ENCODE data around the gene CDC5L. TPM values are rescaled to one million over a fixed set of nuclear protein-coding genes. Genes with fewer than 3 reads are reported as not detected.

Gene CDC5L
- total RNA-seq, 1 donor from 2014 or later, result 19.0 TPM

DNA sequence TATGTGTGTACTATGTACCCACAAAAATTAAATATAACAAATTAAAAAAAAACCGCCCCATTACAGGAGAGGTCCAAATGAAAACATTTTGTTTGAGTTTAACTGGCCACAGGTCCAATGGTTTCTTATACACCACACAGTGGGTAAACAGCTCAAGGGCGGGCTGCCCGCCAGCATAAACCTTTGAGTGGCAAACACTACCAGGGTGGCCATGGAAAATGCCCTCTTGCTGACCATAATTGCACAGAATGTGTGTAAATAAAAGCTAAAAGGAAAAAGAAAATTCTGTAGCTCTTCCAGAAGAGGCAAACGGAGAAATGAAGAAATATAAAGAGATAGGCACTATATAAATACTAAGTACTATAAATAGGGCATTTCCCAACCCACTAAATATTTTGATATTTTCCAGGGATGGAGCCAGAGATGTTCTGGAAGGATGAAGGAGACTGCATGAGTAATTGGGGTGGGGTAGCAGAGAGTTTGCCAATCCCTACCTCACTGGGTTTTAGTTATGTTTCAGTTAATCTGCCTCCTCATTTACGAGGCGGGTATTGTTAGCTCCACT, 1.1 kb upstream of the CDC5L start:
- peaks cover 39% of the 10 kb centered on the region for H3K4me1 Mint-ChIP-seq (ENCODE audit: low read depth)
- peak overlapping the region; percentile 99 for H3K27ac Mint-ChIP-seq (ENCODE audit: unreplicated experiment)
- peak overlapping the region; percentile 97 for H3K4me3 Mint-ChIP-seq (ENCODE audit: unreplicated experiment)
- no peak for DNase-seq (ENCODE audit: low spot score)
- no peaks in the 10 kb centered on the region for H3K9me3 Mint-ChIP-seq (ENCODE audit: low read depth)
- TF ChIP-seq, protein P1, sequence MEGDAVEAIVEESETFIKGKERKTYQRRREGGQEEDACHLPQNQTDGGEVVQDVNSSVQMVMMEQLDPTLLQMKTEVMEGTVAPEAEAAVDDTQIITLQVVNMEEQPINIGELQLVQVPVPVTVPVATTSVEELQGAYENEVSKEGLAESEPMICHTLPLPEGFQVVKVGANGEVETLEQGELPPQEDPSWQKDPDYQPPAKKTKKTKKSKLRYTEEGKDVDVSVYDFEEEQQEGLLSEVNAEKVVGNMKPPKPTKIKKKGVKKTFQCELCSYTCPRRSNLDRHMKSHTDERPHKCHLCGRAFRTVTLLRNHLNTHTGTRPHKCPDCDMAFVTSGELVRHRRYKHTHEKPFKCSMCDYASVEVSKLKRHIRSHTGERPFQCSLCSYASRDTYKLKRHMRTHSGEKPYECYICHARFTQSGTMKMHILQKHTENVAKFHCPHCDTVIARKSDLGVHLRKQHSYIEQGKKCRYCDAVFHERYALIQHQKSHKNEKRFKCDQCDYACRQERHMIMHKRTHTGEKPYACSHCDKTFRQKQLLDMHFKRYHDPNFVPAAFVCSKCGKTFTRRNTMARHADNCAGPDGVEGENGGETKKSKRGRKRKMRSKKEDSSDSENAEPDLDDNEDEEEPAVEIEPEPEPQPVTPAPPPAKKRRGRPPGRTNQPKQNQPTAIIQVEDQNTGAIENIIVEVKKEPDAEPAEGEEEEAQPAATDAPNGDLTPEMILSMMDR (IDR thresholded peaks at IDR 0.05), result no peak
- peaks cover 2% of the 10 kb centered on the region for H3K36me3 Mint-ChIP-seq (ENCODE audit: low read depth)
- no peaks in the 10 kb centered on the region for H3K27me3 Mint-ChIP-seq (ENCODE audit: low read depth)

DNA sequence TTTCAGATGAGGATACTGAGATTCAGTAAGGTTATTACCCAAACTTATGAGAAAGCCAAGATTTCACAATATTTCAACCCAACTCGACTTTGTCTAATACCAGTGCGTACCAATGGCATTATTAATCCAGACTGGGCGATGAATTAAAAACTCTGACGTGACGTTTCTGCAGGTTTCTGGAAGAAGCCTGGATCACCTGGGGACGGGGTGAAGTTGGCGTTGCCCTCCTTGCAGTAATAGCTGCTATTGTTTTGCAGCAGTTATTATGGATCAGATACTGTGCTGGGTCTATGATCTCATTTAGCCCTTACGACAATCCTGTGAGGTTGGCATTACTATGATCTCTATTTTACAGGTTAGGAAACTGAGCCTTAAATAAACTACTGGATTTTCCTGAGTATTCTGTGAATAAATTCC, 569 bp upstream of the CDC5L start:
- Mint-ChIP-seq H3K27ac (ENCODE audit: unreplicated experiment) (peak overlapping the region; percentile 99), H3K36me3 (ENCODE audit: low read depth) (peaks cover 2% of the 10 kb centered on the region), H3K27me3 (ENCODE audit: low read depth) (no peaks in the 10 kb centered on the region), H3K9me3 (ENCODE audit: low read depth) (no peaks in the 10 kb centered on the region), H3K4me3 (ENCODE audit: unreplicated experiment) (peak overlapping the region; percentile 97), H3K4me1 (ENCODE audit: low read depth) (peaks cover 39% of the 10 kb centered on the region)
- TF ChIP-seq, protein P1 (IDR thresholded peaks at IDR 0.05), result no peak
- no peak for DNase-seq (ENCODE audit: low spot score)

DNA sequence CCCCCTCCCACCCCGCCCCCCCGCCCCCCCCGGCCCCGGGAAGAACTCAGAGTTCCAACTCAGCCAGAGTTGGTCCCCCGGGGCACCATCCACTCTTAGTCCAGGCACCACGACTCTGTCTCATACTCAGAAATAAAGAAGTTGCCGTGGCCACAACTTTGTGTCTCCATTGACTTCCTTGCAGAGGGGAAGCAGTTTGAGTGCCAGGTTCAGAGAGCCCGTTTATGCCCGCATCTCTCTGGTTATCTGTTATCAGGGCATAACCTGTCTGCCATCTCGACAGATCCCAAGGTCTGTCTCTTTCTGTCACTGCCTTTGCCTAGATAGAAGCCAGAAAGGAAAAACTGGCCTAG, 605 bp downstream of the CDC5L start:
- H3K4me1 Mint-ChIP-seq (ENCODE audit: low read depth), result peaks cover 39% of the 10 kb centered on the region
- H3K4me3 Mint-ChIP-seq (ENCODE audit: unreplicated experiment), result peak overlapping the region; percentile 97
- no peaks in the 10 kb centered on the region for H3K9me3 Mint-ChIP-seq (ENCODE audit: low read depth)
- peaks cover 9% of the 10 kb centered on the region for H3K36me3 Mint-ChIP-seq (ENCODE audit: low read depth)
- peak overlapping the region; percentile 99 for H3K27ac Mint-ChIP-seq (ENCODE audit: unreplicated experiment)
- no peaks in the 10 kb centered on the region for H3K27me3 Mint-ChIP-seq (ENCODE audit: low read depth)
- TF ChIP-seq, protein P1 (IDR thresholded peaks at IDR 0.05), result no peak
- DNase-seq (ENCODE audit: low spot score), result no peak

DNA sequence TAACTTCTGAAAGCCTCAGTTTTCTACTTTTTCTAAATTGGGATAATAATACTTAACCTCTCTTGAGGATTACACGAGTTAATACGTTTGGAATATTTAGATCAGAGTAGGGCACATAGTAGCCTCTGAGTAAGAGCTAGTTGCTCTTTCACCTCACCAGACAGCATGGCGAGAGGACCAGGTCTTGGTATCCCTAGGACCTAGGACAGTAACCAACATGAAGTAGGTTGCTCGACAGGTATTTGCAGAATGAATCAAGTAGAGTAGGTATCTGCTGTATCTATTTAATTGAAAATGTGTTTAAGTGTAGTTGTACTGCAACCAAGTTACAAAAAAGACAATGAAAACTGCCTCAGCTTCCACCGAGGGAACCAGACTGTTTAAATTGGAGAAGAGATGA, 1.4 kb downstream of the CDC5L start:
- Mint-ChIP-seq H3K4me3 (ENCODE audit: unreplicated experiment) (peak overlapping the region; percentile 97), H3K9me3 (ENCODE audit: low read depth) (no peaks in the 10 kb centered on the region), H3K36me3 (ENCODE audit: low read depth) (peaks cover 12% of the 10 kb centered on the region), H3K27me3 (ENCODE audit: low read depth) (no peaks in the 10 kb centered on the region), H3K4me1 (ENCODE audit: low read depth) (peaks cover 39% of the 10 kb centered on the region), H3K27ac (ENCODE audit: unreplicated experiment) (no peak overlapping the region)
- DNase-seq (ENCODE audit: low spot score), result no peak
- TF ChIP-seq, protein P1 (IDR thresholded peaks at IDR 0.05), result no peak

DNA sequence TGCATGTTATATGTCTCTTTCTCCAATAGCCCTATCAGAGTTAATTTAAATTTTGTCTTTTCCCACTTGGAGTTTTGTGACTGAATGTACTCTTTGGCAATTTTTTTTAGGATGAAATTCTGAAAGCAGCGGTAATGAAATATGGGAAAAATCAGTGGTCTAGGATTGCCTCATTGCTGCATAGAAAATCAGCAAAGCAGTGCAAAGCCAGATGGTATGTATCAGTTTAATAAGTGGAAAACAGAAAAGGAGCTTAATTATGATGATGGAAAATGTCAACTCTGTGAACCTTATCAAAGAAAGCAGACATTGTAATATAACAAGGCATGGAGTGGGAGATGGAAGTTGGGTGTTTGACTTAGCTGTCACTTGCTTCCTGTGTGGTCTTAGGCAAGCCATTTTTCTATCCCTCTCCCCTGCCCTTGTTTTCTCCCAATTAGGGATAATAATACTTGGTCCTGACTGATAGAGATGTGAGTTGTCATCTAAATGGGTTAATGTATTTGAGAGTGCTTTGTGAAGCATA, 2.7 kb downstream of the CDC5L start:
- DNase-seq (ENCODE audit: low spot score), result no peak
- Mint-ChIP-seq H3K4me3 (ENCODE audit: unreplicated experiment) (no peak overlapping the region), H3K27ac (ENCODE audit: unreplicated experiment) (no peak overlapping the region), H3K4me1 (ENCODE audit: low read depth) (peaks cover 39% of the 10 kb centered on the region), H3K36me3 (ENCODE audit: low read depth) (peaks cover 21% of the 10 kb centered on the region), H3K9me3 (ENCODE audit: low read depth) (no peaks in the 10 kb centered on the region), H3K27me3 (ENCODE audit: low read depth) (no peaks in the 10 kb centered on the region)
- TF ChIP-seq, protein P1 (IDR thresholded peaks at IDR 0.05), result no peak
